Hair follicular keratinocyte (primary cell): ENCODE data around the gene PRM3. TPM values are rescaled to one million over a fixed set of nuclear protein-coding genes. Genes with fewer than 3 reads are reported as not detected.

Experiments used
- total RNA-seq: library from RNA; depleted of rRNA; stranded (reverse); fragments of >200 nt; gene quantifications from 2 replicates; pipeline ENCODE4 v1.2.3, GENCODE V29; 2015

The PRM3 gene, protein sequence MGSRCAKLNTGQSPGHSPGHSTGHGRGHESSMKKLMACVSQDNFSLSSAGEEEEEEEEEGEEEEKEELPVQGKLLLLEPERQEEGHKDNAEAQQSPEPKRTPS
- total RNA-seq, result not detected in 2 replicates

DNA sequence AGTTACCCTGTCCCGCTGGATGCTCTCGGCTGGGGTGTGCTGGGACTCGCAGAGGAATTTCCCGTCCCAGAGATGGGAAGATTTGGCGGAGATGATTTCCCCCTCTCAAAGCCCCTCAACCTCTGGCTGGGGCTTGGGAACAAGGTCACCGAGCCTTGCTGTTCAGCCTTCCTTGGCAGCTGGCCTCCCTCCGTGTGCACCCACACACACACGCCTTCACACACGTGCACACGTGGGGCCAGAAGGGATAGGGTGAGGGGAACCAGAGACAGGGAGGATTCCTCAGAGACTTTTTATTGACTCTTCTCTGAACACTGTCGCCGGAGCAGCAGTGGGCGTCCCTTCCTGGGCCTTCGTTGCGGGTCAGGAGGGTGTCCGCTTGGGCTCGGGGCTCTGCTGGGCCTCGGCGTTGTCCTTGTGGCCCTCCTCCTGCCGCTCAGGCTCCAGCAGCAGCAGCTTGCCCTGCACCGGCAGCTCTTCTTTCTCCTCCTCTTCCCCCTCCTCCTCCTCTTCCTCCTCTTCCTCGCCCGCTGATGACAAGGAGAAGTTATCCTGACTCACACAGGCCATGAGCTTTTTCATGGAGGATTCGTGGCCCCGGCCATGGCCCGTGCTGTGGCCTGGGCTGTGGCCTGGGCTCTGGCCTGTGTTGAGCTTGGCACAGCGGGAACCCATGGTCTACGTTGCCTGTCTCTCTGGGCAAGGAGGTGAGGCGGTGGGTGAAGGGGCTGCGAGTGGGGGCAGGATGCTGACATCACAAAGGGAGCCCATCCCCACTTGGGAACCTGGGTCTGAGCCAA, at the start of gene PRM3:
TSS of gene PRM3 (minus strand) at position 709 of the 800 bp plus-strand sequence. CDS start at position 675, 34 bp downstream.

DNA sequence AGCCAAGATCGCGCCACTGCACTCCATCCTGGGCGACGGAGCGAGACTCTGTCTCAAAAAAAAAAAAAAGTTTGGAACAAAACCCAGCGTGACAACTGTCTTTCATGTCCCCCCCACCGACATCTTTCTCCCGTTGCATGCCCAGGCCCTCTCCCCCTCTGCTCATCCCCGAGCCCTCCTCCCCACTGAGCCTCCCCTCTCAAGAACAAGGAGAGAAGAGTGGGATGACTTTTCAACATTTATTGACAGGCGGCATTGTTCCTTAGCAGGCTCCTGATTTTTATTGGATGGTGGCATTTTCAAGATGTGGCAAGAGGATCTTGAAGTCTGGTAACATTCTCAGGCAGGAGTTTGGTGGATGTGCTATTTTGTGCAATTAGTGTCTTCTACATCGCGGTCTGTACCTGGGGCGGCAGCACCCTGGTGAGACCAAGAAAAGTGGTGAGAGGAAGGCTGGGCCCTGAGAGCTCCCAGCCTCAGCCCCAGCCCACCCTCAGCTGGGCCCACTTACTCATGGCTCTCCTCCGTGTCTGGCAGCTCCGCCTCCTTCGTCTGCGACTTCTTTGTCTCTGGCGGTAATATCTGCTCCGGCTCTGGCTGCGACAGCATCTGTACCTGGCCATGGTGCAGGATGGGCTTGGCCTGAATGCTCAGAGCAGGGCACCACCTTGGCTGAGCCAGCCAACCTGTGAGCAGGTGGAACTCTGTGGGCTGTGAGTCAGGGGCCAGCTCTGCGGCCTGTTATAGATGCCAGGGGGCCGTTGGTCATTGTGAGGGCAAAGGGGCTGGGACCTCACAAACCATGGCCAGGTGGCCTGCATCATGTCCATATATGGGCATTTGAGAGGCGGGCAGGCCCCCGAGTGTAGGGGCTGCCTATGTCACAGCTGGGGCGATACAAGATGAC, 7.4 kb upstream of the PRM3 start, which contains the start of gene PRM1:
TSS of gene PRM1 (minus strand) at position 715 of the 907 bp plus-strand sequence. CDS start at position 623, 92 bp downstream.

DNA sequence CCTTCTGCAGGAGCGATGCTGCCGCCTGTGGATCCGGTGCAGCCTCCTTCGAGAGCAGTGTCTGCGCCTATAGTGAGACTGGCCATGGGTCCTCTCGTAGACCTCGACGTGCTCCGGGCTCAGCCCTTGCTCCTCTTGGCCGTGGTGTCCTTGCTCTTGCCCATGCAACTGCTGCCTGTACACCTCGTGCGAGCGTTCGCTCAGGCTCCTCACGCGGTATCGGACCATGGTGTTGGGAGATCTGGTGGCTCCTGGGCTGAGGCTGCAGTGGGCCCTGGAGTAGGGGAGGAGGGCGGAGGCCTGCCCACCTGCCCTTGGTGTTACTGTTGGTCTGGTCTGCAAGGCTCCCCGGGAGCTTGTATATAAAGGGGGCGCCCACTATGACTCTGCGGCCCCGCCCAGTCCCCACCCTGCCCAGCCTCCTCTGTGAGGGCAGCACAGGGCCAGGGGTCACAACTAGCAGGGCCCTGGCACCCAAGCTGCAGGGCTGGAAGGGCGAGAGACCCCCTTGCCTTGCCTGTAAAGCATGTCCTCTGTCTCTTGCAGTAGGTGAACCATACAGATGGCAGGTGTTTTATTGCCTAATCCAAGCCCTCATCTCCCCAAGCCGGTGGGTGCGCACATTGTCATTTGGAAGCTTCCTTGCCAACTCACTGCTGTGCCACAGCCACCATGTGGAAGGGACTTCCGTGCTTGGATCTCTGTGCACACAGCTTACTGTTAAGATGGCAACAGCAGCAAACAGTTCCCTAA, 2.9 kb upstream of the PRM3 start, which contains the start of gene PRM2:
TSS of gene PRM2 (minus strand) at position 338 of the 753 bp plus-strand sequence. CDS start at position 228, 110 bp downstream.

DNA sequence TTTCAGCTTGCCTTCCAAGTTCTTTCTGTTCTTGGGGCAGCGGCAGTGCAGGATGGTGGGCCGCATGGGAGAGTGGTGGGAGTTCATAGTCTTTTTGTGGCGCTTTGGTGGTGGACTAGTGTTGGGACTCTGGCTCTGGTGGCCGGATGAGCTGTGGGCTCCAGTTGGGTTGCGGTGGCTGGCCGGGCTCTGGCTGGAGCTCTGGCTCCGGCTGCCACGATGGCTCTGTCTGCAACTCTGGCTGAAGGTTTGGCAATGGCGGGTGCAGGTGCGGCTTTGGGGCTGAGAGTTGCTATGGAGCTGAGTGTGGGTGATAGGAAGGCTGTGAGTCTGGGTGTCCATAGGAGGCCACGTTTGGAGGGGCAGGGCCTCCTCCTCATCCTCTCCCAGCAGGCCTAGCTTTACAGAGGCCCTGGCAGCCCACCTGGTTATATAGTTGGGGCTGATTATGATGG, 4.5 kb downstream of the PRM3 start, which contains the start of gene TNP2:
TSS of gene TNP2 (minus strand) at position 405 of the 455 bp plus-strand sequence. CDS start at position 342, 63 bp downstream.

DNA sequence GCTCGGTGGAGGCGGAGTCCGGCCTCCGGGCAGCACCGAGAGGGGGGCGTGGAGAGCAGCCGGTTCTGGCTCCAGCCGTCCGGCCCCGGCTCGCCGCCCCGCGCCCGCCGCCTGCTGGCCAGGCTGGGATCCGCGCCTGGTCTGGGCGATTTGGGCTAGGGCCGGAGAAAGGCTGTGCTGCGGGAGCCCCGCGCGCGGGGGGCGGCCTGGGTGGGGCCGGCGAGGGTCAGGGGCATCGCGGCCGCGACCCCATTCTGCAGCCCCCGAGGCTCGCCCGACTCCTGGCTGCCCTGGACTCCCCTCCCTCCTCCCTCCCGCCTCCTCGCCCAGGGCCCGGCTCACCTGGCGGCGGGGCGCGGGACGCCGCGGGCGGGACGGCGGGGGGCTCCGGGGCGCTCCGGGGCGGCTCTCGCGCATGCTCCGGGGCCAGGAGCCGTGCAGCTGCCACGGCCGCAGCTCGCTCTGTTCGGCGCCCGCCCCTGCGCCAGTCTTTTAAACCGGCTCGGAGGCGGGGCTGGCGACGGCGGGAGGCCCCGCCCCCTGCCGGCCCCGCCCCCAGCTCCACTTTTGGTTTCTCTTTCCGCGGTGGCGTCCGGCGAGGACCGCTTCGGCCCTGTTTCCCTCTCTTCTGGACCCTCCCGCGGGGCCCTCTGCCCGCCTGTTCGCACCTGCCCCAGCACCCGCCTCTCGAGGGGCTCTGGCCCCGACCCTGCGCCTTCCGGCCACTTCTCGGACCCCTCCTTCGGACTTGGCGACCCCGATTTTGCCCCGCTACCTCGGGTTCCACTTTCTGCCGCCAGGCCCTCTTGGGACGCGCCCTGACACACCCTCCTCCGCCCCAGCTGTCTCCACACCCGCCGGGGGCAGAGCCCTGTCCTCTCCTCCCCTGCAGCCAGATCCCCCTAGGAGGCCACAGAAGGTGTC, 17.4 kb downstream of the PRM3 start, which contains the start of gene SOCS1:
TSS of gene SOCS1 (minus strand) at position 468 of the 924 bp plus-strand sequence. CDS start 726 bp downstream, outside the sequence.

Other genes with a start within 250 kb of the PRM3 start
- 2.5 and 4.4 TPM in 2 replicates for gene SOCS1, start 17.4 kb downstream of the PRM3 start, total RNA-seq
- not detected in 2 replicates for gene TNP2, start 4.3 kb downstream of the PRM3 start, total RNA-seq
- not detected in 2 replicates for gene PRM2, start 2.9 kb upstream of the PRM3 start, total RNA-seq
- gene PRM1, start 7.7 kb upstream of the PRM3 start, total RNA-seq, result not detected in 2 replicates
- 11.7 and 17.4 TPM in 2 replicates for gene RMI2, start 71.8 kb upstream of the PRM3 start, total RNA-seq